GM19452 (cell line): ENCODE measurements around the gene ZCCHC14.

Source experiments
- ATAC-seq: cut with Tn5 transposase; IDR thresholded peaks from one replicate; pipeline ENCODE4 v1.9.1; 2021; ENCODE audit not compliant: unreplicated experiment

ZCCHC14 gene

DNA sequence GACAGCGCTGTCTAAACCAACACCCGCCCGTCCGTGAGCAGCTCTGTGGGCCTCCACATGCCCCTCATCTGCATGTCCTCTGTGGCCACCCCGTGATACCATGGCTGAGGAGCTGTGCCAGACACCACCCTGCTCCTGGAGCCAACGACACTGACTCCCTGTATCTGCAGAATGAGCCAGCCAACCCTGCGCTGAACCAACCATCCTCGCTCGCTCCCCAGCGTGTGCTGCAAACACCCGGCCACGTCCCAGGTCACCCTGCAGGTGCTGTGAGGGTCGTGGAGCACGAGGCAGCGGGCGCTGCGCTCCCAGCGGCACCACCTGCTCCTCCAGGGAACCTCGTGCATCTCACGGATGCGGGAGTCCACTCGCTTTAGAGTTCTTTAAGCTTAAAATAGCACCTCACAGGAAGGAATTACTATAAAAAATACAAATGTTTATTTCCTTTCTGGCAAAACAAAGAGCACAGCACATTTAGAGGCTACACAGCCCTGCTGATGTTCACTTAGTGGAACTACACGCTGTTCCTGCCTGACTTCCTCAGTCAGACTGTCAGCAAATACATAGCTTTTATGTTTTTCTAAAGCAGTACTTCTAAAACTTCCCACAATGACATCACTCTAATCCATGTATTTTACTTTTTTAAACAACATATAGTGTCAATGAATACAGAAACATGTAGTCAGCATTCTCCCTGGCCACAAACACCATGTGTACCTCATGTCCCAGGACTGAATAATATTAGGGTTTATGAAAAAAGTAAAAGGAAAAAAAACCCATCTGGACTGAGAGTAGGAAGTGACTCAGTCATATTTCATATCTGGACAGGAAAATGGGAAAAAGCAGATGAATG lies 57.2 kb downstream of the ZCCHC14 start:
- ATAC-seq = no peak

DNA sequence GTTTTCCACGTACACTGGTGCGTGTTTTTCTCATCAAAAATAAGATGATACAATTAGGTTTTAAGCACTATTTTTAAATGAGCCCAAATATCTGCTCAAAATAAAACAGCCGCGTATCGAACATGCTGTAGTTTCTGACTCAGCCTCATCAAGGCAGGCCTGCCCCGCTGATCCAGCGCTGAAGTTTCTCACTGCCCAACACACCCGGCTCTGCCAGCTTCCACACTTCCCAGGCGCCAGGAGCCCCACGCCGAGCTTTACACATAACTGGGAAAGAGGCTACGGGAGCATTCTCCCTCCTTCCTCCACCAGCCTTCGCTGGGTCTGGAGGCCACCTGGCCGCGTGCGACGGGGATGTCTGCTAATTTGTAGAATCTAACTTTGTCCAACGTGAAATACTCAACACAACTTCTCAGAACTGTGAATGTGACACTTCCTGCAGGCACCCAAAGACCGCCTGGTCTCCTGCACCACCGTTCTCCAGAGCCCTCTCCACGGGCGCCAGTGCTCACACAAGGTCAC lies 58.6 kb downstream of the ZCCHC14 start:
- no peak for ATAC-seq

DNA sequence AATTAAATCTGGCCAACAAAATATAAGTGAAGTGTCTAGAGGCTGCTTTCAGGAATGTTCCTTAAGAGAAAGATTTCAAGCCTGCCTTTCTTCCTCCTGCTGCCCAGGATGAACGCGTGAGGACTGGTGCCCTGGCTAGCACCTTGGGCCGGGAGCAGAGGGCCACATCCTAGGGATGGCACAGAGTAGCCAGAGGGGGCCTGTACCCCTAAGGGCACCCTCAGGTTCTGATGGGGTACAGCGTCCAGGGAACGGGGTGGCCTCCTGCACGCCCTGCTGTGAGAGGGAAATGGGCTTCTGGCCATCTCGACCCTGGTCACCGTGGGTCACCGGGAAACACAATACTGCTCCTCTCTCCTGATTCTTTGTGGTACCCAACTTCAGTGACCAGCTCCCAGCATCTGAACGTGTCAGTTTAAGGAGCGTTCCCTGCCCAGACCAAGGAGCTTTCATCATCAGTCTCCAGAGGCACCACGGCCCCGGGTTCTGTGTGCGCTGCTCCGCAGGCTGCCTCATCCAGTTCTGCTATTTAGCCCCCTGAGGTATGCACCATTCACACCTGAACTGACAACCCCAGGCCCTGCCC lies 60.4 kb downstream of the ZCCHC14 start:
- no peak for ATAC-seq

DNA sequence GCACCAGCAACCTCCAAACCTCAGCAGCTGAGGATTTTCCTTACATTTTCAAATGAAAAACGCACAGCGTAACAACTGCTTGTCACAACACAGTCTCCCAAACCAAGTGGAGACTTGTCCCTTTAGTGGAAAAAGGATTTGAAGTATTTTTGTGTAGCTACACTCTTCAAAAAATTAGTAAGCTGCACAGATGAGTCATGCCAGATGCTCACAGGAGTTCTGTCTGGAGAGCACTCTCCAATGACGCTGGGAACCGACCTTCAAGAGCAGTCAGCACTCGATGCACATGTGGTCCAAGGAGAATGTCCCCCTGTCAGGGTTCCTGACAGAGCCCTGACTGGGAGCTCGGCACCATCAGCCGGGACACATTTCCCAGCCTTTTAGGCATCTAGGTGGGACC lies 60.9 kb downstream of the ZCCHC14 start:
- no peak for ATAC-seq

DNA sequence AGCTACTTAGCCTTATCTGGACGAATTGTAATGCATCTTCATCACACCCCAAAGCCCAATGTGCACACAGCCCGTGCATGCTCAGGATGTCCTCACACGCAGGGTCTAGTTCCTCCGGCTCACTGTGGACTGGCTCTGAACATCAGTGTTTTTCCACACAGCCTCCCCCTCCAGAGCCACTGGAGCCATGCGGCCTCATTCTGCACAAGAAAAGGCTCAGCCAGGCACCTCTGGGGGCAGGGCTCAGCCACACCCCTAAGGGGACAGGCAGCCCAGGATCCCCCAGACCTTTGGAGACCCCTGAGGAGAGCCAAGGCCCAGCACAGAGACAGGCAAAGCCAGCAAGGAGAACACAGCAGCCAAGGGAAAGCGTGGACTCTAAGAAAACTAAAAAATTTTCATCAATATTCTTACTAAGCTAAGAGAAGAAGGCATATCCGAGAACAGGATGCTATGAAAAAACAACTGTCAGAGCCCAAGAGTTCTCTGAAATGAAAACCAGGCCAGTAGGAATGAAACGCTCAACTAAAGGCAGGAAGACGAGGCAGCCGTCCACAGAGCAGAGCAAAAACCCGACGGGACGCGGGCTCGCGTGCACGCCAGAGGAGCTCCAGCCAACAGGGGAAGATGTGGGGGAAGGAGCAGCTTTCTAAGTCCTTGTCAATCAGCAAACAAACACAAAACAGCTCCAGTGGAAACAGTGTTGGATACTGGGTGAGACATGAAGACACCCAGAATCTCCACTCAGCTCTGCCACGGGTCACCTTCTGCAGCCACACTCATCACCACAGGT lies 66.2 kb downstream of the ZCCHC14 start:
- ATAC-seq = no peak

DNA sequence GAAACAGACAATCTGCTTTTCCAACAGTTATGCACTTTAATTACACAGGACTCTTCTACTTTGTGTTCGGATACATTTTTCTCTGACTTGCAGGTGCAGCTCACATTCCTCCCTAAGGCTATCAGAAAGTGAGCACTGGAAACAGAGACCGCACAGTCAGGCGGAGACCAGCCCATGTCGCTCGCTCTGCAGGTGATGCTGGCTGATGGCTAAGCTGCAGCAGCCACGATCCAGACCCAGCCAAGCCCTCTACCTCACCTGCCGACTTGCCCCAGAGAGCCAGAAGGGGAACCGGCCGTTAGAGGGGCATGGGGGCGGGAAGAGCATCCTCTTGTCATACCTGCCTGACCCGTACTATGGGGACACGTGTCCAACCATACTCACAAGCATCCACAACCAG lies 66.9 kb downstream of the ZCCHC14 start:
- no peak for ATAC-seq

DNA sequence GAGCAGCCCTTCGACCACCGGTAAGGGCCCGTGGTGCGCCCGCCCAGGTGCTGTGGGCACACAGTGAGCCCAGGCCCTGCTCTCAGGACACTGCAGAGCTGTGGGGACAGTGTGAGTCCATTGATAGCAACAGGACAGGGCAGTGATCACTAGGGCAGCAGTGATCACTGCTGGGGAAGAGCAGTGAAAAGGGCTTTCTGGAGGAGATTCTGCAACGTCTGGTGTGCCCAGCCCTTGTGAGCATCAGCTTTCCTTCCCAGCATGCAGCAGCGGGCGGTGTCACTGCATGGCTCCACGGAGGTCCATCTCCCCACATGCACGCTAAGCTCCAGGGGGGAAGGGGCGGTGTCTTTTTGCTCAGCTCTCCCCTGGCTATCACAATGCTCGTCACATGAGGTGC lies 68.6 kb downstream of the ZCCHC14 start:
- no peak for ATAC-seq

DNA sequence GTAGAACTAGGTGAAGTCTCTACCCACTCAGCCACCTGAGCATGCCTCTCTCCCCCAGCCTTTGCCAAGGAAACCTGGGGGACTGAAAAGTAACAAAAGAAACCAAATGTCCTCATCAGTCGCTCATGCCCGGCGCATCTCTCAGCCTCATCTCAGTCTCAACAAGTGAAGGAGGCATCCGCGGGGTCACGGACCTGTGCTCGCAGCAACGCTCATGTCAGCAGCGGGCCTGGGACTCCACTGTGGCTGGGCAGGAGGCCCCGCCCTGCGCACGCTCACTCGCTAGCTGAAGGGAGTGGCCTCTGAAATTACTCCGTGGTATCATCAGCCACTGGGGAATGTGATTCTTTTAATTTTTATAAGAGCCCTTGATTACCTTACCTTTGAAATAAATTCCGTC lies 69.4 kb downstream of the ZCCHC14 start:
- no peak for ATAC-seq

DNA sequence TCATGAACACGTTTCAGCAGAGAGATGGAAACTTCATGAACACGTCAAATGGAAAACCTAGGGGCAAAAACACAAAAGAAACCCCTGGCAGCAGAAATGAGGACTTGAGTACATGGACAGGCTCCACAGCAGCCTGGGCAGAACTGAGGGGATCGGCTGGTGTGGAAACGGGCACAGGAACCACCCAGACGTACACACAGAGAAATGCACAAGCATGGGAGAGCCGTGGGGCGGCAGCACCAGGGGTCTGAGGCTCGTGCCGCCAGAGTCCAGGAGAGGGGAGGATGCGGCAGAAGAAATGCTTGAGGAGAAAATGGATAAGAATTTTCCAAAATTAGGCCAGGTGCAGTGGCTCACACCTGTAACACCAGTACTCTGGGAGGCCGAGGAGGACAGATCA lies 70.7 kb downstream of the ZCCHC14 start:
- ATAC-seq = no peak

DNA sequence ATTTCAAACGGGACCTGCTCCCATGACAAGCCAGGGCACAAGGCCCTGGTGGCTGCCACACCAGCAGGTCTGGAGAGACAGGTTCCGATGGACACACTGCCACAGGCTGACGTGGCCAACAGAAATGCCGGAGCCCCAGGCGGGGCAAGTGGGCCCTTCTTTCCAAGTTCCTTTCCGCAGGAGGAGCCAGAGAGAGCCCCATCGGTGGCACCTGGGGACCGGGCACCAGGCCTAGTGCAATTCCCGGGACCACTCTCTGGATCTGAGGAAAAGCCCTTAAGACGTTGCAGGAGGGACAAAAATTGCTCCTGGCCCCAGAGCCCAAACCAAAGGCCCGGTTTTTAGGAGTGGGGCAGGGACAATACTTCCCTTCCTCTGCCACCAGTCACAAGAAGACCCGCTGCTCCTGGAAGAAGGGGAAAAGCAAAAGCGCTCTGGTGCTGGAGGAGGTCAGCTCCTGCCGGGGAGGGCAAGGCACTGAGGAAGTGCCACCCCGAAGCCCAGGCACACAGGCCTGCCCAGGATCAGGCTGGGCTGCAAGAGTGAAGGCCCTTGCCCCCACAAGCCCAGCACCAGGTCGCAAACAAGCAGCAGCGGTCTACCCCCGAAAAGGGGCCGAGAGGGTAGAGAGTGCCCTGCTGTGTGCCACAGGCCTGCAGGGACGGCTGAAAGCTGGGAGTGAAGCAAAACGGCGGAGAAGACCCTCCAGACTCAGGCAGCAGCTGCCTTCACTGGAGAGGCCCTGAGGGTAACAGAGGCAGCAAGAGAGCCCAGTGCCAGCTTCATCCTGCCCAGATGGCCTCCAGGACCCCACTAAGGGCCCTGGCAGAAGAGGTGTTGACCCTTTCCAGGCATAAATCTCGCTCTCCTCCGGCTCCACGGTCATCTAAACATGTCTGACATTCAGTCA lies 71.6 kb downstream of the ZCCHC14 start:
- no peak for ATAC-seq

DNA sequence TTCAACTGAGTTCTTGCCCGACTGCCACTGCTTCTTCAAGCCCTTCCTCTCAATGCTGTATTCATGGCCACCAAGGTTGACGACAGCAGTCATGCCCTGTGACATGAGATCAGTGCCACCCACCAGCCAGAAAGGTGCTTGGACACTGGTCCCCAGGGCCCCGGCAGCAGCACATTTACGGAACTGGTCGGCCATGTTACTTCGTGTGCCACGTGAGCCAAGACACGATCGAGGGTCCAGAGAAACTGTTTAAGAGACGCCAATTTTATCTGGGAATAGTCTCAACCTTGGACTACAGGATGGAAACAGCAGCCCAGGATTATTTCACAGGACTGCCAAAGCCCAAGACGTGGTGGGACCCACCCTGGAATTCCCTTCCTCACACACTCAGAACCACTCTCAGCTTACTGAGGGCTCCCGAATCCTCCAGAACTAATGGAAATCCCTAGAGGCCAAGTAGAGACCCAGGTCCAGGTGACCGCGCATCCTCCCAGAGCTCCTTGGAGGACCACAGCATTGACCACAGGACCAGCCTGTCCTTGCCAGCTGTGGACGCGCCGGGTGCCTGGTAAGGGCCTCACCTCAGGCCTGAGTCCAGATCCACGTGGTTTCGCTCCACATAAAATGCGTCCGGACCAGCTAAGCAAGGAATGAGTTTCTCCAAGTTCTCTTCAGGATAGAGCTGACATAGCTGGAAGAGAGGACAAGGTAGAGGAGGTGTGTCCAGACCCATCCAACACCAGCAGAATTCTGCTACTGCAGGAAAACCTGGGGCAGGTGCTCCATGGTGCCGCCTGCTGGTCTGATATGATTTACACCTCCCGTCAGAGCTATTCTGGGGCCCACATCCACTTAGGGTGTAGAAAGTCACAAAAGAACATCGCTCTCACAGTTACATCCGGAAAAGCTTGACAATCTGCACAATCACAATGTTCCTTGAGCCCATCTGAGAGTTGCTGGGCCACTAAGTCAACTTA lies 72.5 kb downstream of the ZCCHC14 start:
- ATAC-seq = no peak

DNA sequence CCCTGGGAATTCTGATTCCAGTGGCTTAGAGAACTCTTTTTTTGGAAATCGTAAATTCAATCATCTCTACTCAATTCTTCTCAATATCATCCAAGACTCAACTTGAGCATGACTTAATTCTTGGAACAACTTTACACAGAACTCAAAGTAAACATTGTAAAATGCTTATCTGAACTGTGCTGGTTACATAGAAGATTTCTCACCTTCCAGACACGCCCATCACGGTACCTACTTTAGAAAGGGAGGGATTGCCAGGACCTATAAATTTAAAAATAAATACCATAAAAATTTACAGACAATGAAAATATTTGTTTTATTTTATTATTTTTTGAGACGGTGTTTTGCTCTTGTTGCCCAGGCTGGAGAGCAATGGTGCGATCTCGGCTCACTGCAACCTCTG lies 74.2 kb downstream of the ZCCHC14 start:
- ATAC-seq = no peak

DNA sequence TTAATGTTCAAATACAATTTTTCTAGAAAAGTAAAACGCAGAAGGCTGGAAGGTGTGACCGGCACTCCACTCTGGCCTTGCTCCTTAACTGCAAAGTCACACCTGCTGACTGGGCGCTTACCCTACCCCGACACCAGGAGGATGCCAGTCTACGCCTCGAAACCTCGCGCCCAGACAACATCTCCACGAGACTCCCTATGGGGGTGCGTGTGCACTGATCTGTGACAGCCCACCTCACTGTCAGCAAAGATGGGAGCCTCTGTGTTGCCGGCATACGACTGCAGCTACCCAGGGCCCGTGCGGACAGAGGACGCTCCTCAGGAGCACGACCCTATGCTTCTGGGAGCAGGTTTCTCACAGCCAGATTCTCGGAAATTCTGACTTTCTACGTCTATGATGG lies 74.6 kb downstream of the ZCCHC14 start:
- ATAC-seq = no peak

DNA sequence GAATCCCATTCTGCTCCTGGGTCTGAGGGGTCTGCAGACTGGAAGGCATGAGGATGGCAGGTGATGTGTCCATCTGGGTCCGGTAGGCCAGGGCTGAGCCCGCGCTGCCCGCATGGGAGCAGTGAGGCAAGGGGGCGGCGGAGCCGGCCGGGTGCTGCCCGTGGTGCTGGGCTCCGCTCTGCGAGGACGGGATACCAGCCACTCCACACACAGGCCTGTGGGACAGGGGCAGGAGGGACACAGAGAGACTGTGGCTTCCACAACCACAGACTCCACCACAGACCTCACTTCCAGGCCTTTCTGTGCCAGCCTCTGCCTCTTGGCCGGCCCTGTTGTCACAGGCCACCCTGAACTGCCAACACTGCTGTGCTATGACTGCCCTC lies 75.3 kb downstream of the ZCCHC14 start:
- no peak for ATAC-seq

DNA sequence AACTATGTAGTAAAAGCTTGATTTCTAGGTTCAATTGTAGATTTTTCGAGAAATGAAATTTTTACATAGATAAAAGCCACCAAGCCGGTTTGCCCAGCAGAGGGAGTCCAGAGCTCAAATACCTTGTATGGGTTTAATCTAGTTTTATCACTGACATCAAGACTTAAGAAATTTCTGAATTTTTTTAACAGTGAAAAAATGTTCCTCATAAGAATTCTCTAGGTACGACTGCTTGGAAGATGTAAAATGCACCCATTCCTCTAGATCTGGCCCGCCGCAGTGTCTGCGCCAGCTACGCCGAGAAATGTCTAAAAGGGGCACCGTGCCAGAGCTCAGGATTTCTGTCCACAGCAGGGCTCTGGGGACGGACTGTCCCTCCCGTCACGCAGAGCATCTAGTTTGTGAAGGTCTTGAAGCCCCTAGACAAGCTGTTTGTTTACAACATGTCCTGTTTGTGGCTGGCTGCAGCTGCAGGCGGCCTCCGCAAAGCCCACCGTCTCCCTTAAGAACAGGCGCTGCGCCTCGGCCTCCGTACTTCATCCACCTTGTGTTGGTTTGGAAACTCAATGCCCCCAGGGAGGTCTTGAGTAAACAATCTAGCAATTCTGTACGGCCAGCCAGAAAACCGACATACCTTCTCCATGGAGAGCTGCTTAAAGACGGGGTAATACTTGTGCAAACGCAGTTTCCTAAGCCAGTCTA lies 75.8 kb downstream of the ZCCHC14 start:
- ATAC-seq = no peak

DNA sequence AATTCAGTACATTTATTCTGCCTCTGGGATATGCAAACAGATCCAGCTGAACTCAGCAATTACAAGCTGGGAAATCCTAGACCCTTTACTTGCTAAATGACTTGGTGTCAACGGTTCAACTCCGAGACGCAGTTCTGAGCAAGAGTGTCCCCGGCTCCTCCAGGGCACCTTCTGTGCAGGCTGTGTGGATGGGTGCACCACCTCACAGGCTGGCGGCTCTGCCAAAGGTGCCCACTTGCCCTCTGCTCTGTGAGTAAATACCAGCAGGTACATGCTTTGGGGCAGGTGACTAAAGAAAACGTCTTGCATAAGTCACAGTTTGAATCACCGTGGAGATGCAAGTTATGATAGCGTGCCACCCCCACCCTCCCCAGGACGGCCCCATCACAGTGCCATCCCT lies 77.4 kb downstream of the ZCCHC14 start:
- ATAC-seq = no peak

DNA sequence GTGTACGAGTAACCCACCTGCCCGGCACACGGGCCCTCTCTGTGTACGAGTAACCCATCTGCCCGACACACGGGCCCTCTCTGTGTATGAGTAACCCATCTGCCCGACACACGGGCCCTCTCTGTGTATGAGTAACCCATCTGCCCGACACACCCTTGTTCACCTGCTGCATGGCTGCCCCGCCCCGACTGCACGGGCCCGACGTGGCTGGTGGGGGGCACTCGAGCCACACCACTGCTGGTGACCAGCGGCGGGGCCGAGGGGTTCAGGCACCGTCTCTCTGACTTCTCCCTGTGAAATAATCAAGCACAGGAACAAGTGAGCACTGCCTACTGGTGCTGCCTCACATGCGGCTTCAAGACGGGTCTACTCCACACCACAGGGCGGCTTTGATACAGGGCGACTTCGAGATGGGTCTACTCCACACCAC lies 78.6 kb downstream of the ZCCHC14 start:
- no peak for ATAC-seq

DNA sequence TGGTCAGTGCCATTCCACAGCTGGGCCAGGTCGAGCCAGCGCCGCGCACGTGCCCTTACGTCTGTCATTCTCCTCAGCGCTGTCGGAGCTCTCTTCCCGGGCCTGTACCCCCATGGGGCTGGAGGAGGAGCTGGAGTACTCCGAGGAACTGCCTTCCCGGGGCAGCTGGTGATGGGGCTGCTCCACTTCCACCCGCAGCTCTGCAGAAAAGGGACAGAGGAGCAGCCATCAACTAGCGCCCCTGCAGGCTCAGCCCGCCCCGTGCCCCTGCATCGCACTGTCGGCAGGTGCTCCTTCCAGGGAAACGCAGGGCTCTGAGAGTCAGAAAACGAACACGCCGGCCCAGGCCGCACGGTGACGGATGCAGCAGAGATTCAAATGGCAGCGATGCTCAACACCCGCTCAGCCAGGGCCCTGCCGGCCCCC lies 79.8 kb downstream of the ZCCHC14 start:
- no peak for ATAC-seq
